ENCODE results near the gene SESN3.
"Not testable (repeated sequence)": the region's sequence is repeated elsewhere in the genome, so short reads cannot be mapped to it uniquely, and the experiment has no call there.

The SESN3 gene, protein sequence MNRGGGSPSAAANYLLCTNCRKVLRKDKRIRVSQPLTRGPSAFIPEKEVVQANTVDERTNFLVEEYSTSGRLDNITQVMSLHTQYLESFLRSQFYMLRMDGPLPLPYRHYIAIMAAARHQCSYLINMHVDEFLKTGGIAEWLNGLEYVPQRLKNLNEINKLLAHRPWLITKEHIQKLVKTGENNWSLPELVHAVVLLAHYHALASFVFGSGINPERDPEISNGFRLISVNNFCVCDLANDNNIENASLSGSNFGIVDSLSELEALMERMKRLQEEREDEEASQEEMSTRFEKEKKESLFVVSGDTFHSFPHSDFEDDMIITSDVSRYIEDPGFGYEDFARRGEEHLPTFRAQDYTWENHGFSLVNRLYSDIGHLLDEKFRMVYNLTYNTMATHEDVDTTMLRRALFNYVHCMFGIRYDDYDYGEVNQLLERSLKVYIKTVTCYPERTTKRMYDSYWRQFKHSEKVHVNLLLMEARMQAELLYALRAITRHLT

DNA sequence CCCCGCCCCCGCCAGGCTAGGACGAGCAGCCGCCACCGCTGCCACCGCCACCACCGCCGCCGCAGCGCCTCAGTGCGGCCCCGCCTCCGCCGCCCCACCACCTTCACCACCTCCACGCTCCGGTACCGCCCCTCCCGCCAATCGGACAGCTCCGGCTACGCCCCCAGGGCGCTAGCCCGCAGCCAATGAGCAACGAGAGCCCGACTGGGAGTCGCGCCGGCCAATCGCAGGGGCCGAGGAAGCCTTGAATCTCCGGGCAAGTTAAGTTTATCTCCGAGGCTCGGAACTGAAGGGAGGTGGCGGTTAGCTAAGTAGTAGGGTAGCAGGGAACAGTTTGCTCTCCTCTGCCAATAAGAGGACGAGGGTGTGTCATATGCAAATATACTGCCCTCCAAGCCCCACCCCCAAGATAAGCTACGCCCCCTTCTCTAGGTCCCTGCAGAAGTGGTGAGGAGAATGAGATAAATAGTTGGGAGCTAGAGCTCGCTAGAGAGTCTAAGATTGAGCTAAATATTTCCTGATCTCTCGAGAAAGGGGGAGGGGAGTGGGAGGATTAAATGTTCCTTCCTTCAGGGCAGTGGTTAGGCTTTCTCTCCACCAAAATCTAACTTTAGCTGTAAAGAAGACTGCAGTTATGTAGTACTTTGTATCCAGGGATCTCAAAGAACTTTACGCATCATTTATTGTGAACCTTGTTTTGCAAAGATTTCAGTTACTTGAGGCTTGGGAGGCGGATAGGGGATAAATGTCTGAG is at the start of gene SESN3:
TSS of gene SESN3 (minus strand) at position 76 of the 754 bp plus-strand sequence. CDS start 342 bp downstream, outside the sequence.
- DNase-seq = peak; percentile 99

DNA sequence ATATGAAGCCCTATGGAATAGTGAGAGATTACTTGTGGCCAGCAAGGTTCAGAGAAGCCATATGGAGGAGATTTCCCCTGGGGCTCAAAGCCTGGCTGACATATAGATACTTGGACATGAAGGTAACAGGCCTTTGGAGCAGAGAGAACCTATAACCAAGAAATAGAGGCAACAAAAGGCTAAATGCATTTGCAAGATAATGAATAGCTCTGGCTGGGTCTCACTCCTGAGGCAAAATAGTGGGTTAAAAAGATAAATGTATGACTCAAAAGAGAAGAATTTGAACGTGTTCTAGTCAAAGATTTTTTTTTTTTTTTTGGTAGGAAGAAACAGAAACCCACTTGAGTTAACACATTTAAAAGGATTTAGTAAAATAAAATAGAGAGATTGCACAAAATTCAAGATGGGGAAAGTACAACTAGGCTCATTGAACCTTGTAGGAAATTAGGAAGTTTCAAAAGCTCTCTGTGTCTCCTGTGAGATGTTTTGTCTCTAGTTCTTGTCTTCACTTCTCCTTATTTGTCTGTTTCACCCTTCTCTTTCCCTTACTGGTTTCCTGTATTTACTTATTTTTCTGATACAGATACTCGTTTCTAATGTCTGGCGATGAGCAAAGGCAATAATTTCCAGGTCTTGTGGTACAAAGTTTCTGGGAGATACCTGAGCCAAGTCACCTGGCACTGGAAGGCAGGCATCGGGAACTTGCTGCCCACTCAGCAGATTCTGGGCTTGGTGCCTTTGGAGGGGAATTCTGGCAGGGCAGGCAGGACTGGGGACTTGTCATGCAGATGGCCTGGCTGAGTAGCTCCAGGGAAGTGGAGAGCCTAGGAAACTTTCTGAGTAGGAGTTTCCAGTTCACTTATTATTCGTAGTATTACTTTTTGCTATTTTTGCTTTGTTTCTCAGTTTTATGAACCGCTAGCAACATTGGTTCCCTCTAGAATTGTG is 49.2 kb upstream of the SESN3 start:
- DNase-seq = no peak

DNA sequence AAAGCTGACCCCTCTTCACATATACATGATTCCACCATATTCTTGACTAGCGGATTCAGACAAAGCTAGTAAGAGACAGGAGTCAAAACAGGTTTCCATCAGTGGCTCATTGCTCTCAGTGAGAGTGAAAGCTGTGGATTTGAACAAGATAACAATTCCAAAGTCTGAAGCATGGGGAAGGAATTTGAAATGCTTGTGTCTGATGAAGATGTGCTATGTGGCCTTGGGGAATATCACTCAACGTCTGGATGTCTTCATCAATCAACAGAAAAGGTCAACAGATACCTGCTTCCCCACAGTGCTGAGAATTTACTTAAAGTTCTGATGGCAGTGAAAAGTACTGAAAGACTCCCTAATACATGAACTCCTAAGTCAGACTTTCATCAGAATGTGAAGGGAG is 46.9 kb upstream of the SESN3 start:
- DNase-seq = no peak

DNA sequence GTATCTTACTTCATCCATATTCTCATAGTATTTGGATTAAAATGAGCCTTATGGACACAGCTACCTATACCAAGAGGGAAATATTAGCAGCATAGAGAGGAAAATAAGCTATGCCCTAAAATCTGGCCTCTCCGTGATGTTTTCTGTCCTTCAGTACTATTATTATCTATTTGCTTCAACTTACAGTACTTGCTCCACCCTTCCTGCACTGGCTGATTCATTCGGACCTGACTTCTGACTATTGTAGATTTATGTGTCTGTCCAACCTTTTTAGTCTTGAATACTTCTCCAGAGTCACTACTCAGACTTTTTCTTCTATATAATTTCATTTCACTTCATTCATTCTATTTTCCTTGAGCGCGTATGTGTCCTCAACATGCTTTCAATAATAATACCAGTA is 45.1 kb upstream of the SESN3 start:
- no peak for DNase-seq

DNA sequence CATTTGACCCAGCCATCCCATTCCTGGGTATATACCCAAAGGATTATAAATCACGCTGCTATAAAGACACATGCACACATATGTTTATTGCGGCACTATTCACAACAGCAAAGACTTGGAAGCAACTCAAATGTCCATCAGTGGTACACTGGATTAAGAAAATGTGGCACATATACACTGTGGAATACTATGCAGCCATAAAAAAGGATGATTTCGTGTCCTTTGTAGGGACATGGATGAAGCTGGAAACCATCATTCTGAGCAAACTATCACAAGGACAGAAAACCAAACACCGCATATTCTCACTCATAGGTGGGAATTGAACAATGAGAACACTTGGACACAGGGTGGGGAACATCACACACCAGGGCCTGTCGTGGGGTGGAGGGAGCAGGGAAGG is 42.6 kb upstream of the SESN3 start:
- DNase-seq = not testable (repeated sequence)

DNA sequence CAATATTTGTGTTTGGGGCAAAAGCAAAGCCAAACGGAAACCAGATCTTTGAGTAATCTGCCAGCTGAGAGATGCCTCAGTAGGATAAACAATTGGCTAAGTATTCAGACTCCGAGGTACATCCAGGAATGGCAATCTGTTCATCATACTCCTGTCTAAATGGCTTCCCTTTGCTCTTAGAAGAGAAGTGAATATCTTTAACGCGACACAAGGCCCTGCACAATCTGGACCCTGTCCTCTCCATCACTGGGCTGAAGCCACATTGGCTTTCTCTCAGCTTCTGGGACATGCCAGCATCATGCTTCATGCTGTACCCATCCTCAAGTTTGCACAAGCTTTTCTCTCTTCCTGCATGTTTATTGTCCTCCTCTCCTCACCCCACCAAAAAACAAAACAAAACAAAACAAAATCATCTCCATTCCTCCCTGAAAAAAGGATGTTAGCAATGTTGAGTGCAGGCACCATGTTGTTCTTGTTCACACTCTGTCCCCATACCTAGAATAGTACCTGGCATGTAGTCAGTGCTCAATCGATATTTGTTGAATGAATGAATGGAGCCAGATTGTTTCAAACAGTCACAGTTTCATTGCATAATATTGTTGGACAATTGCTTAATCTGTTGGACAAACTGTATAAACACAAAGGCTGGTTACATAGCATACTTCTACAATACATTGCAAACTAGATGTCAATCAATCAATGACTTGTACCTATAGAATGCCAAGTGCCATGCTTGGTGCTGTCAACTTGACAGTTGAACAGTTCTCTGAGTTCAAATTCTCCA is 38.2 kb upstream of the SESN3 start:
- no peak for DNase-seq

DNA sequence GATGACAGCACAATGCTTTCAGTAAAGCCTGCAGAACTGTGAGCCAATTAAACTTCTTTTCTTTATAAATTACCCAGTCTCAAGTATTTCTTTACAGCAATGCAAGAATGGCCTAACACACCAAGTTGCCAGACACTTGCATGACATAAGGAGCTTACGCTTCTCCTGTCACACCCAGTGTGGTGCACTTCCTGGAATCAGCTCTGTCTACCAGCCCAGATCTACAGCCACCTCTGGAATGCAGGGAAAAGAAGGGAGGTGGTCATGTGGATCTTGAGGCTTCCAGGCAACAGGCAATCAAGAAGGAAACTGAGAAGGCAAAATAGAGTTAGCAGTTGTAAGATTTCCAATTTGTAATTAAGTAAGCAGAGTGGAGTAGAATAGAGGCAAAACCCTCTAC is 37.4 kb upstream of the SESN3 start:
- DNase-seq = no peak

DNA sequence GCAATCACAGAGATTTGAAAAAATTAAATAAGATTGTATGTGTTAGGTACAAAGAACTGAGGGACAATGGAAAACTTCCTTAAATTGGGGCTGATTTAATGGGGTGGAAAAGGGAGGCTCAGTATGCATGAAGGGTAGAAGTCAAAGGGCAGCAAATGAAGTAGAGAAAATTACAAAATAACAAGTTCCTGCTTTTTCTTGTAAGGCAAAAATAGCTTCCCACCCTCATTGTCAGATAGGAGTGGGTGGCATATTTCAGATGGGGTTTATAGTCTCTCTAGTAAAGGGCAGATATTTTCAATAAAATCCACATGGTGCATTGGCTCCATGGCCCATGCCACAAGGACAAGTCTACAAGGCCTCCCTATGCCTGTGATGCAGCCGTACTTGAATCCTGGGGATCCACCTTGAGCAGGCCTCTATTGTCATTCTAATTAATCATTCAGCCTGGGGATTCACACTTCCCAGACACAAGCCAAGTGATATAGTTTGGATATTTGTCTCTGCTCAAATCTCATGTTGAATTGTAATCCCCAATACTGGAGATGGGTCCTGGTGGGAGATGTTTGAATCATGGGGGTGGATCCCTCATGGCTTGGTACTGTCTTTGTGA is 36.7 kb upstream of the SESN3 start:
- DNase-seq = no peak

DNA sequence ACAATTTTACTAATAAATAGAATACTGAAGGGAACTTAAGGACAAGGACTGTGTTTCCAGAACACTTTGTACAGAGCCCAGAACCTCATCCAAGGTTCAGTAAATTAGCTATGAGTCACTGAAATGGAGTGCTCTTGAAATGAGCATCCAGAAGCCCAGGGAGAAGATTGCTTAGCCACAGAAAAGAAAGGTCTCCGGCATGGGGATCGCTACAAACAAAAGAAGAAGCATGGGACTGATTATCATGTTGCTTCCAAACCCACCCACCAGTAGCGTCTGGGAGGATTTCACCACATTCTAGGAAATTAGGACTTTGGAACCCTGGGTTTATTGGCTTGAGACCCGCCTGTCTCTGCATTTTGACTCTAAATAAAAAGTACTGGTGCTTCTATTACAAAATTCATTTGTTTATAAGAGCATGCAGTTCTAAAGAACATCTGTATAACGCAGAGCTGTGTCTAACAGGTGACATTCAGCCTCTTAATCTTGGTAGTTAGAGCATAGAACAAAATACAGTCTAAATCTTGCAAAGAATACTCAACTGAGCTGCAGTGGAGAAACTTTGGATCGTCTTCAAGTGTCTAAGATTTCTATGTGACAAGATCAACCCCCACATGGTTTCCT is 35.9 kb upstream of the SESN3 start:
- no peak for DNase-seq

DNA sequence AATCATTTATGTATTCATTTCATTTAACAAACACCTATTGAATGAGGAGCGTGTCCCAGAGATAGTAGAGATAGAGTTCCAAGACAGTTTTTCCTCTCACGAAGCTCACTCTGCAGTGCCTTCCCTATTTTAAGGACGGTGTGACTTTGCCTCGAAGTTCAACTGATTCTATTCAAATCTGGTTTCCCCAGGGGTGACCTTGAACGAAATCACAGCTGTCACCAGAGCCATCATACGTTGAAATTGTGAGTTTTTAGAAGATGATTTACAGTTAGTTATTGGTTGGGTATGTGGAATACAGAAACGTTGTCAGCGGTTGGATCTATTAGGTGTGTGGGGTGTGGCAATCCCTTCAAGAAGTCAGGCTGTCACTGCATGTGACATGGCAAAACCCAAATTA is 33.9 kb upstream of the SESN3 start:
- no peak for DNase-seq

DNA sequence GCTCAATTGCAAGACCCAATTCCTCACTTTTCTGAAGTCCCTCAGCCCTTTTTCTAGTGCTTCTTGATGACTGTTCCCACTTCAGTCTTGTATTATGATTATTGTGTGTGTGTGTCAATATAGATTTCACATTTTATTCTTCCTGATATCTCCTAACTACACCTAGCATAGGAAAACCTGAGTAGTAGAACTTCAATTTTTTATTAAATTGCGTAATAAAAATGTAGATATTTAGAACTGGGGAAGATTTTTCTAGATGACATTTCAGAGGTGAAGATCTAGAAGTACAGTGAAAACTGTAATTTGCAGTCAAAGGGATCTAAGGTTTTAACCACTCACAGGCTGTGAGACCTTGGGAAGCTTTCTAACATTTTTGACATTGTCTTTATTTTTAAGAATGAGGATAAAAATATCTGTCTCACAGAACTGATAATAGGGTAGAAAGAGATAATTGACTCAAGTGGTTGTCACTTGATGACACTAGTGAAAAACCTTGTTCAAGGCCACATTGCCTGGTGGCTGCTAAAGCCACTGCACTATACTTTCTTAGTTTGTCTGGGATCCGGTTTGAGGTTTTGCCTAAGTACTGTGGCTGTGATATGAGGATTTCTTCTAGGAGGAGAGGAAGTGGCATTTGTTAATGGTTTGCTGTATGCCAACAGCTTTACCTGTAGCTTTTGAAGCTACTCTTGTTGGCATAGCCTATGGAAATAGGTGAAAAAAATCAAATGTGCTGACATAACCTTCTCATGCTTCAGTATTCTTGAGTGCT is 32.2 kb upstream of the SESN3 start:
- DNase-seq = no peak

DNA sequence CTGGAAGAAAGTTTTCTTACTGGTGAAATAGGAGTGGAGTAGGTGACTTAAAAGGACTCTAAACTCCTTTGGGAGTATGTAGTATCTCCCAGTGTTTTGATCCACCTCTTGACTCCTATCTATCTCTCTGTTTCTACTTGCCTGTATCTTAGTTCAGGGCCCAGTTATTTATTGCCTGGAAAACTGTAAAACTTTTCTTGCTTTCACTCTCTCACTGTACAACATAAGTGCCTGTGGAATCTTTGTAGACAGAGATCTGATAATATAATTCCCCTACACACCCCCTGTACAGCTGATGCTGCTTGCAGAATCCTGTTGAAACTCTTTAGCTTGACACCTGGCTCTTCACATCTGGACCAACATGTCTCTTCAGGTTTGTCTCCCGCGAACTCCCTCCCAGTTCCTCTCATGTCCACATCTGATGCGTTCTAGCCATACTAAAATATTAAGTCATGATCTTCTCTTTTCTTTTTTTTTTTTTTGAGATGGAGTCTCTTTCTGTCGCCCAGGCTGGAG is 26.5 kb upstream of the SESN3 start:
- DNase-seq = no peak

DNA sequence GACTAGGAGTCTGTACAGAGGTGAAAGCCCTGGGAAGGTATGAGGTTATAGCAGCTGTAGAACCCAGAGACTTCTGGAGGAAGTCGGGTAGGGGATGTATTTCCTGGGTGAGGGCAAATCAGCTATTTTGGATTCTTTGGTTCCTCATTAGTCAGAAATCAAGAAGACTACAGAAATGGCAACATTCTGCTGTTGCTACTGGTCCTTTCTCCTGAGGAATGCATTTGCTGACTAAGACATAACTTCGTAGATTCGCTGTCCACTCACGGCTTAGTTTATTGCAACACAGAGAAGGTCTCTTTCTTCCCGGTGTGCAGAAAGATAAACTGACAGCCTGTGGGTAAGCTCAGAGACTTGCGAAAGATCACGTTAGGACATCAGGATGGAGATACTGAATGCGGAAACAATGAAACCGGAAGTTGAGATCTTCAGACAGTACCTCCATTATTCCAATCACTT is 25.3 kb upstream of the SESN3 start:
- DNase-seq = peak; percentile 22

DNA sequence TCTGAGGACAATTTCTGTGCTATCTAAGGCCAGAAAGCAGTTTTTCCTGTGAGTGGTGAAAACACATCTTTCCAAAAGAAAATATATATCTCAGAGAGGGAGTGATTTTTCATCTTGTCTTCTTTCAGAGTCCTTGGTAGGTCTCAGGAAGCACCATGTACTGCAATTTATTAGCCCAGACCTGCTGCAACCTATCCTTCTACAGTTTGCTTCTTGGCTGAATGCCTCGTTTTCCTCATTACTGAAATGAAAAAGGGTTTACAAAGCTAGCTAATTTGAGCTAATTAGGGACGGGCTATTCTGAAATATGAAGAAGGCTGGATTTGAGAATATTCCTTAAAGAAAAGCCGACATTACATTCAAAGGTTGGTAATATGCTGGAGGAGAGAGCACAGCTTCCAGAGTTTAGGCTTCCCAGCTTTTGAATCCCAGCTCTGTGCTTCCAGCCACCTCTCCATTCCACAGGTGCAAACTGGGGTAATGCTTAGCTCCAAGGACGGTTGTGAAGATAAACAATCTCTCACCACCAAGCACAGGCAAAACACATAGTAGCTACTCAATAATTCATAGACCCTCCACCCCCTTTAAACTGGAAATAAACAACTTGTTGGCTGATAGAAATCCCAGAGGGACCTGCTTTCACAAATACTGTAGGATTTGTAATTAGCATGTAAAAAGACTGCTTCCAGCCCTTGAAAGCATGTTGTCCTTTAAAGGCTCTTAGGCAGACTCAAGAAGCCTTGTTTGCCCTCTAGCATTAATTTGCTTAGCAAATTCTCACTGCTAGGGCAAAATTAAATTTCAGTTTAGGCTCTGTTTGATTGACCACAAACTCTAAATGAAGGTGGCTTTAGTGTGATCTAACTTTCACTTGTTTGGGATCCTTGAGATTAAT is 24.5 kb upstream of the SESN3 start:
- no peak for DNase-seq

DNA sequence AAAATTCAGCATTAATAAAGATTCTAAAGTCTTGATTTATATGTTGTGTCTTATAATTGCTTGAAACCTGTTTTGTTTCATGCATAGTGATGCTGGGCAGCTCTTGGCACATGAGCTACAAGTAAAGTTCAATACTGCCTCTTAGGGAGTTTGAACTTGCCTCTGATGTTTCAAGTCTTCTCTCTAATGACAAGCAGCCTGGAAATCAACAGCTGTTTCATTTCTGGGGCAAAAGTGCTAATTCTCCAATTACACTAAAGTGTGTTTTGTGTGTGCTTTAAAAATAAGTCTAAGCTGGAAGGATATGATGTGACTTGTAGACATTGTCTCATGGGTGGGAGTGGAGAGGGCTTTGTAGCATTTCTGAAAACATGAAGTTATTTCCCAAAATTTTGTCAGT is 23.7 kb upstream of the SESN3 start:
- DNase-seq = no peak

DNA sequence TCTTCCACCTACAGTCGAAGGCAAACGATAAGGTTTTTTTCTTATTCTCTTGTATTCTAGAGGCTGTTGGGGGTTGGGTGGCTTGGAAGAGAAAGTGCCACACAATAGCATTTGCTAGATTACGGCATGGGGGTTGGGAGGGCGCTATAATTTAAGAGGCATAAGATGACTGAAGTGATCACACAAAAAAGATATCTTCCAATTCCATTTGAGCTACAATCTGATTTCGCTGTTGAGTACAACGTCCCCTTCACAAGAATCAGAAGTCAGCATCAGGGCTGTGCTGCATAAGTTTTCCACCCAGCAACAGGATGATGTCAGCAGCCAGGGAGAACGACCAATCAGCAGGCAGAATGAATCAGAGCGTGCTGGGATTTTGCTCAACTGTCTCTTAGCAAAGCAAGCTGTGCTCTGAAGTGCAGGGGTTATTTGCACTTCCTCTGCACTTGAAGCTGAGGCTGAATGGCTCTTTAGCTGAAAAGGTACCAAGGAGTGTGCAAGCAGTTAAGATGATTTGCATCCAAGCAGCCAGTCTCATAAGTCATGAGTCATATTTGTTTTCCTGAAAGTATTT is 23.2 kb upstream of the SESN3 start:
- peak; percentile 79 for DNase-seq

DNA sequence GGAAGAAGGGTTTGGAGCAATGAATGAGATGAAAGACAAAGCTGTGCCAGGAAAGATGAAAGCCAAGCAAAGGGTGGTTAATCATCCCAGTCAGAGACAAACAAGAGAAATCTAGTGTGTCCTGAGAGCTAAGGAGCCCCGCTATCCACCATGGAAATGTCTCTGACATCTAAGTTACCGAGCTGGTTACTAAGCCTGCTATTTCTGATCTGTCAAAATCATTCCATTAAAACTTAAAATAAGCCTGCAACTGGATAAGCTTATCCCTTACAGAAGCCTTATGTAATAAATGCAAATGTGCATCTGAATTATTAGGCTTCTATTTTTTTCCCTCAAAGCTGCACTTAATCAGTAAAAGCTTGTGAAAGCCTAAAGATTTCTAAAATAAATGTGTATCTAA is 22.1 kb upstream of the SESN3 start:
- DNase-seq = no peak

DNA sequence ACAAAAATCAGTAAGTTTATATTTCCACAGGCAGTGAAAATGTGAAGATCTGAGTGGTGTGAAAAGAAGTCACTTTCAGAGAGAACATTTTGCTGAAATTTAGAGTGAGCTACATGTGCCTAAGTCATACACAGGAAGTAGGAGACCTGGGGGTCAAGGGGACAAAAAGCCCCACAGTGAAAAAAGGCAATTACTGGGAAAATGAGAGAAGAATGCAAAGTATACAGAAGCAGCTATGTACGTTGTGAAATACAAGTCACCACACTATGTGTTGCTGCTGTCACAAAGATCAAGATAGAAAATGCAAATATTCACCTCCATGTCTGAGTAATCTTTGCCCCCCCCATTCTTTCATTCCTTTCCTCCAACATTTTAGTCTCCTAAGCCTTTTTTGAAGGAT is 21.6 kb upstream of the SESN3 start:
- DNase-seq = no peak

DNA sequence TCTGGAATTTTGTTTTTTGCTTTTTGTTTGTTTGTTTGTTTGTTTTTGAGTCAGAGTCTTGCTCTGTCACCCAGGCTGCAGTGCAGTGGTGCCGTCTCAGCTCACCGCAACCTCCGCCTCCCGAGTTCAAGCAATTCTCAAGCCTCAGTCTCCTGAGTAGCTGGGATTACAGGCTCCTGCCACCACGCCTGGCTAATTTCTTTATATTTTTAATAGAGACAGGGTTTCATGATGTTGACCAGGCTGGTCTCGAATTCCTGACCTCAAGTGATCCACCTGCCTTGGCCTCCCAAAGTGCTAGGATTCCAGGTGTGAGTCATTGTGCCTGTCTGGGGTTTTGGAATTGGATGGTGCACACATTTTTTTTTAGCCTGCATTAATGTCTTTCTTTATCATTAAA is 20.9 kb upstream of the SESN3 start:
- DNase-seq = not testable (repeated sequence)
